Right lung (tissue), 5 donors: ENCODE measurements around the gene NAALADL2. TPM values are rescaled to one million over a fixed set of nuclear protein-coding genes. Genes with fewer than 3 reads are reported as not detected.

Experiments used
- DNase-seq, 2 donors: peaks; one replicate each; pipeline ENCODE4 v3.0.0-alpha.2; 2013
- polyA plus RNA-seq, 5 donors: library from polyadenylated mRNA; unstranded; fragments of 120-200 nt; gene quantifications; one replicate each; pipeline versions ENCODE4 v1.2.1 to v1.2.3, GENCODE V29; 2013; ENCODE audit warnings: inconsistent platforms in 1 of 5, low replicate concordance in 1 of 5; ENCODE audit not compliant: insufficient read length in 5 of 5, insufficient read depth in 1 of 5

The NAALADL2 gene
- polyA plus RNA-seq, 5 donors: 8.4 to 21.0 (median 18.4) TPM

GRCh38 chr3:175308097-175308496 is 449.0 kb downstream of the NAALADL2 start:
- no peak for DNase-seq

- DNase-seq: no peak
Observed at GRCh38 chr3:175310046-175310445, 450.9 kb downstream of the NAALADL2 start.

- DNase-seq: no peak
Observed at GRCh38 chr3:175311404-175311803, 452.3 kb downstream of the NAALADL2 start.

- no peak for DNase-seq
Observed at GRCh38 chr3:175311946-175312345, 452.8 kb downstream of the NAALADL2 start.

- DNase-seq: no peak
Observed at GRCh38 chr3:175312791-175313190, 453.7 kb downstream of the NAALADL2 start.

- DNase-seq: no peak
Observed at GRCh38 chr3:175316799-175317198, 457.7 kb downstream of the NAALADL2 start.

GRCh38 chr3:175325440-175325839 is 466.3 kb downstream of the NAALADL2 start:
- DNase-seq: no peak

- DNase-seq: no peak
Observed at GRCh38 chr3:175326041-175326440, 466.9 kb downstream of the NAALADL2 start.

- DNase-seq: no peak
Observed at GRCh38 chr3:175329373-175329772, 470.2 kb downstream of the NAALADL2 start.

- DNase-seq: no peak
Observed at GRCh38 chr3:175335229-175335628, 476.1 kb downstream of the NAALADL2 start.

- DNase-seq: no peak
Observed at GRCh38 chr3:175336406-175337133, 477.4 kb downstream of the NAALADL2 start.

GRCh38 chr3:175337631-175338030 is 478.5 kb downstream of the NAALADL2 start:
- no peak for DNase-seq

GRCh38 chr3:175338775-175339535 is 479.8 kb downstream of the NAALADL2 start:
- peak in 1 of 2 donors; percentile 4 for DNase-seq

- DNase-seq: no peak
Observed at GRCh38 chr3:175340338-175341015, 481.3 kb downstream of the NAALADL2 start.

GRCh38 chr3:175342196-175342595 is 483.1 kb downstream of the NAALADL2 start:
- no peak for DNase-seq

- no peak for DNase-seq
Observed at GRCh38 chr3:175343946-175344345, 484.8 kb downstream of the NAALADL2 start.

GRCh38 chr3:175346573-175347356 is 487.6 kb downstream of the NAALADL2 start:
- DNase-seq: peak in 1 of 2 donors; percentile 8

GRCh38 chr3:175349168-175349567 is 490.0 kb downstream of the NAALADL2 start:
- DNase-seq: no peak

GRCh38 chr3:175355801-175356335 is 496.7 kb downstream of the NAALADL2 start:
- no peak for DNase-seq

GRCh38 chr3:175356899-175357324 is 497.8 kb downstream of the NAALADL2 start:
- DNase-seq: no peak

GRCh38 chr3:175357758-175358157 is 498.6 kb downstream of the NAALADL2 start:
- no peak for DNase-seq
